HEK293 (cell line): ENCODE data around the gene TMEM151B.

ENCODE experiments used
- FEZF1 ChIP-seq: fragments of 450-650 bp; formaldehyde crosslinking; IDR thresholded peaks from 2 replicates; pipeline ENCODE4 v1.5.1; 2016; ENCODE audit warnings: missing biosample characterization, missing genetic modification characterization
- GLI2 ChIP-seq: fragments of 450-650 bp; formaldehyde crosslinking; IDR thresholded peaks from 2 replicates; pipeline ENCODE4; 2017; ENCODE audit warnings: missing biosample characterization, missing genetic modification characterization, low read depth, borderline replicate concordance
- GLIS2 ChIP-seq: fragments of 450-650 bp; formaldehyde crosslinking; IDR thresholded peaks from 2 replicates; pipeline ENCODE4 v1.5.1; 2016; ENCODE audit warnings: missing biosample characterization, missing genetic modification characterization
- KLF16 ChIP-seq: fragments of 450-650 bp; formaldehyde crosslinking; IDR thresholded peaks from 2 replicates; pipeline ENCODE4 v1.5.1; 2017; ENCODE audit warnings: missing biosample characterization, missing genetic modification characterization
- PRDM10 ChIP-seq: fragments of 450-650 bp; formaldehyde crosslinking; IDR thresholded peaks from 2 replicates; pipeline ENCODE4 v1.5.1; 2016; ENCODE audit warnings: missing biosample characterization, missing genetic modification characterization
- REPIN1 ChIP-seq: fragments of 450-650 bp; formaldehyde crosslinking; IDR thresholded peaks from 2 replicates; pipeline ENCODE4 v1.5.1; 2017; ENCODE audit warnings: missing biosample characterization, missing genetic modification characterization, low read depth
- SCRT1 ChIP-seq: fragments of 450-650 bp; formaldehyde crosslinking; IDR thresholded peaks from 2 replicates; pipeline ENCODE4 v1.5.1; 2016; ENCODE audit warnings: missing biosample characterization, missing genetic modification characterization, borderline replicate concordance
- YY1 ChIP-seq: fragments of 450-650 bp; formaldehyde crosslinking; IDR thresholded peaks from 2 replicates; pipeline ENCODE4 v1.5.1; 2018; ENCODE audit warnings: missing biosample characterization, missing genetic modification characterization
- ZBTB8A ChIP-seq: fragments of 450-650 bp; formaldehyde crosslinking; IDR thresholded peaks from 2 replicates; pipeline ENCODE4 v1.5.1; 2016; ENCODE audit warnings: missing biosample characterization, missing genetic modification characterization
- ZFP37 ChIP-seq: fragments of 450-650 bp; formaldehyde crosslinking; IDR thresholded peaks from 2 replicates; pipeline ENCODE4 v1.5.1; 2016; ENCODE audit warnings: missing biosample characterization, missing genetic modification characterization
- ZNF223 ChIP-seq: fragments of 450-650 bp; formaldehyde crosslinking; IDR thresholded peaks from 2 replicates; pipeline ENCODE4 v1.5.1; 2016; ENCODE audit warnings: missing biosample characterization, missing genetic modification characterization
- ZNF23 ChIP-seq: fragments of 450-650 bp; formaldehyde crosslinking; IDR thresholded peaks from 2 replicates; pipeline ENCODE4 v1.5.1; 2016; ENCODE audit warnings: missing biosample characterization, missing genetic modification characterization, borderline replicate concordance
- ZNF24 ChIP-seq: fragments of 450-650 bp; formaldehyde crosslinking; IDR thresholded peaks from 2 replicates; pipeline ENCODE4 v1.5.1; 2016; ENCODE audit warnings: missing biosample characterization, missing genetic modification characterization
- ZNF280C ChIP-seq: fragments of 450-650 bp; formaldehyde crosslinking; IDR thresholded peaks from 2 replicates; pipeline ENCODE4 v1.5.1; 2016; ENCODE audit warnings: missing biosample characterization, missing genetic modification characterization
- ZNF311 ChIP-seq: fragments of 450-650 bp; formaldehyde crosslinking; IDR thresholded peaks from 2 replicates; pipeline ENCODE4 v1.5.1; 2017; ENCODE audit warnings: missing biosample characterization, missing genetic modification characterization, borderline replicate concordance
- ZNF473 ChIP-seq: fragments of 450-650 bp; formaldehyde crosslinking; IDR thresholded peaks from 2 replicates; pipeline ENCODE4 v1.5.1; 2017; ENCODE audit warnings: missing biosample characterization, missing genetic modification characterization
- ZNF501 ChIP-seq: fragments of 450-650 bp; formaldehyde crosslinking; IDR thresholded peaks from 2 replicates; pipeline ENCODE4 v1.5.1; 2016; ENCODE audit warnings: missing biosample characterization, missing genetic modification characterization
- ZNF510 ChIP-seq: fragments of 450-650 bp; formaldehyde crosslinking; IDR thresholded peaks from 2 replicates; pipeline ENCODE4 v1.5.1; 2018; ENCODE audit warnings: mild to moderate bottlenecking, missing genetic modification characterization, missing biosample characterization; ENCODE audit not compliant: insufficient replicate concordance
- ZNF558 ChIP-seq: fragments of 450-650 bp; formaldehyde crosslinking; IDR thresholded peaks from 2 replicates; pipeline ENCODE4 v1.5.1; 2016; ENCODE audit warnings: missing biosample characterization, missing genetic modification characterization
- ZNF623 ChIP-seq: fragments of 450-650 bp; formaldehyde crosslinking; IDR thresholded peaks from 2 replicates; pipeline ENCODE4 v1.5.1; 2016; ENCODE audit warnings: missing biosample characterization, missing genetic modification characterization
- ZNF660 ChIP-seq: fragments of 450-650 bp; IDR thresholded peaks from 2 replicates; pipeline ENCODE4 v1.5.1; 2018; ENCODE audit warnings: missing biosample characterization, mild to moderate bottlenecking, missing genetic modification characterization
- ZNF664 ChIP-seq: fragments of 450-650 bp; formaldehyde crosslinking; IDR thresholded peaks from 2 replicates; pipeline ENCODE4 v1.5.1; 2016; ENCODE audit warnings: missing biosample characterization, missing genetic modification characterization
- ZNF777 ChIP-seq: fragments of 450-650 bp; formaldehyde crosslinking; IDR thresholded peaks from 2 replicates; pipeline ENCODE4 v1.5.1; 2017; ENCODE audit warnings: missing biosample characterization, missing genetic modification characterization, borderline replicate concordance
- TF ChIP-seq, protein P1 (sequence below): fragments of 450-650 bp; formaldehyde crosslinking; IDR thresholded peaks from 2 replicates; pipeline ENCODE4; 2016; ENCODE audit warnings: missing biosample characterization, missing genetic modification characterization
- TF ChIP-seq, protein P2 (sequence below): fragments of 450-650 bp; formaldehyde crosslinking; IDR thresholded peaks from 2 replicates; pipeline ENCODE4 v1.5.0; 2017; ENCODE audit warnings: missing biosample characterization, missing genetic modification characterization, borderline replicate concordance
- TF ChIP-seq, protein P3 (sequence below): fragments of 450-650 bp; formaldehyde crosslinking; optimal IDR thresholded peaks from 2 replicates; pipeline ENCODE3; 2016; ENCODE audit warnings: missing biosample characterization, mild to moderate bottlenecking, missing genetic modification characterization
- TF ChIP-seq, protein P4 (sequence below): fragments of 450-650 bp; formaldehyde crosslinking; IDR thresholded peaks from 2 replicates; pipeline ENCODE4 v1.5.1; 2017; ENCODE audit warnings: missing biosample characterization, missing genetic modification characterization

TMEM151B gene

GRCh38 chr6:44223319-44224028 is 46.8 kb upstream of the TMEM151B start, which contains the start of gene SLC29A1 (continued):
- TF ChIP-seq ZNF24 (no peak), PRDM10 (tag by site-specific recombination) (no peak; the same call in none of the 2 replicates), YY1 (no peak), ZNF223 (tag by site-specific recombination) (no peak), ZNF660 (tag by site-specific recombination) (peak; percentile 61; the same call in 1 of the 2 replicates), FEZF1 (no peak), ZNF777 (tag by site-specific recombination) (no peak), ZNF23 (no peak), ZNF501 (tag by site-specific recombination) (no peak), ZNF311 (no peak), ZNF280C (tag by site-specific recombination) (no peak), GLI2 (tag by site-specific recombination) (no peak), GLIS2 (tag by site-specific recombination) (peak; percentile 55; the same call in 1 of the 2 replicates), ZBTB8A (tag by site-specific recombination) (peak; percentile 80), ZNF473 (tag by site-specific recombination) (no peak), ZNF664 (tag by site-specific recombination) (no peak), KLF16 (tag by site-specific recombination) (0 out of 2 replicates have a peak, but pooled peaks have one; percentile 41), ZNF558 (tag by site-specific recombination) (no peak), ZFP37 (tag by site-specific recombination) (no peak), ZNF623 (tag by site-specific recombination) (no peak), REPIN1 (tag by site-specific recombination) (no peak), SCRT1 (tag by site-specific recombination) (no peak), ZNF510 (tag by site-specific recombination) (no peak)
- TF ChIP-seq, protein P1, sequence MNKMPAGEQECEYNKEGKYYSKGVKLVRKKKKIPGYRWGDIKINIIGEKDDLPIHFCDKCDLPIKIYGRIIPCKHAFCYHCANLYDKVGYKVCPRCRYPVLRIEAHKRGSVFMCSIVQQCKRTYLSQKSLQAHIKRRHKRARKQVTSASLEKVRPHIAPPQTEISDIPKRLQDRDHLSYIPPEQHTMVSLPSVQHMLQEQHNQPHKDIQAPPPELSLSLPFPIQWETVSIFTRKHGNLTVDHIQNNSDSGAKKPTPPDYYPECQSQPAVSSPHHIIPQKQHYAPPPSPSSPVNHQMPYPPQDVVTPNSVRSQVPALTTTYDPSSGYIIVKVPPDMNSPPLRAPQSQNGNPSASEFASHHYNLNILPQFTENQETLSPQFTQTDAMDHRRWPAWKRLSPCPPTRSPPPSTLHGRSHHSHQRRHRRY: no peak
- TF ChIP-seq, protein P2, sequence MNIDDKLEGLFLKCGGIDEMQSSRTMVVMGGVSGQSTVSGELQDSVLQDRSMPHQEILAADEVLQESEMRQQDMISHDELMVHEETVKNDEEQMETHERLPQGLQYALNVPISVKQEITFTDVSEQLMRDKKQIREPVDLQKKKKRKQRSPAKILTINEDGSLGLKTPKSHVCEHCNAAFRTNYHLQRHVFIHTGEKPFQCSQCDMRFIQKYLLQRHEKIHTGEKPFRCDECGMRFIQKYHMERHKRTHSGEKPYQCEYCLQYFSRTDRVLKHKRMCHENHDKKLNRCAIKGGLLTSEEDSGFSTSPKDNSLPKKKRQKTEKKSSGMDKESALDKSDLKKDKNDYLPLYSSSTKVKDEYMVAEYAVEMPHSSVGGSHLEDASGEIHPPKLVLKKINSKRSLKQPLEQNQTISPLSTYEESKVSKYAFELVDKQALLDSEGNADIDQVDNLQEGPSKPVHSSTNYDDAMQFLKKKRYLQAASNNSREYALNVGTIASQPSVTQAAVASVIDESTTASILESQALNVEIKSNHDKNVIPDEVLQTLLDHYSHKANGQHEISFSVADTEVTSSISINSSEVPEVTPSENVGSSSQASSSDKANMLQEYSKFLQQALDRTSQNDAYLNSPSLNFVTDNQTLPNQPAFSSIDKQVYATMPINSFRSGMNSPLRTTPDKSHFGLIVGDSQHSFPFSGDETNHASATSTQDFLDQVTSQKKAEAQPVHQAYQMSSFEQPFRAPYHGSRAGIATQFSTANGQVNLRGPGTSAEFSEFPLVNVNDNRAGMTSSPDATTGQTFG (tag by site-specific recombination): no peak
- TF ChIP-seq, protein P3, sequence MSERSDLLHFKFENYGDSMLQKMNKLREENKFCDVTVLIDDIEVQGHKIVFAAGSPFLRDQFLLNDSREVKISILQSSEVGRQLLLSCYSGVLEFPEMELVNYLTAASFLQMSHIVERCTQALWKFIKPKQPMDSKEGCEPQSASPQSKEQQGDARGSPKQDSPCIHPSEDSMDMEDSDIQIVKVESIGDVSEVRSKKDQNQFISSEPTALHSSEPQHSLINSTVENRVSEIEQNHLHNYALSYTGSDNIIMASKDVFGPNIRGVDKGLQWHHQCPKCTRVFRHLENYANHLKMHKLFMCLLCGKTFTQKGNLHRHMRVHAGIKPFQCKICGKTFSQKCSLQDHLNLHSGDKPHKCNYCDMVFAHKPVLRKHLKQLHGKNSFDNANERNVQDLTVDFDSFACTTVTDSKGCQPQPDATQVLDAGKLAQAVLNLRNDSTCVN (tag by site-specific recombination): peak; percentile 82
- TF ChIP-seq, protein P4, sequence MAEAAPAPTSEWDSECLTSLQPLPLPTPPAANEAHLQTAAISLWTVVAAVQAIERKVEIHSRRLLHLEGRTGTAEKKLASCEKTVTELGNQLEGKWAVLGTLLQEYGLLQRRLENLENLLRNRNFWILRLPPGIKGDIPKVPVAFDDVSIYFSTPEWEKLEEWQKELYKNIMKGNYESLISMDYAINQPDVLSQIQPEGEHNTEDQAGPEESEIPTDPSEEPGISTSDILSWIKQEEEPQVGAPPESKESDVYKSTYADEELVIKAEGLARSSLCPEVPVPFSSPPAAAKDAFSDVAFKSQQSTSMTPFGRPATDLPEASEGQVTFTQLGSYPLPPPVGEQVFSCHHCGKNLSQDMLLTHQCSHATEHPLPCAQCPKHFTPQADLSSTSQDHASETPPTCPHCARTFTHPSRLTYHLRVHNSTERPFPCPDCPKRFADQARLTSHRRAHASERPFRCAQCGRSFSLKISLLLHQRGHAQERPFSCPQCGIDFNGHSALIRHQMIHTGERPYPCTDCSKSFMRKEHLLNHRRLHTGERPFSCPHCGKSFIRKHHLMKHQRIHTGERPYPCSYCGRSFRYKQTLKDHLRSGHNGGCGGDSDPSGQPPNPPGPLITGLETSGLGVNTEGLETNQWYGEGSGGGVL (tag by site-specific recombination): peak; percentile 50; the same call in 1 of the 2 replicates
